SK-N-SH (cell line): ENCODE data around the gene OLFM2.

Experiments used
- CHD2 ChIP-seq: fragments of 150-350 bp; IDR thresholded peaks from 2 replicates; pipeline ENCODE4 v1.6.1; 2018; ENCODE audit warnings: low read length; ENCODE audit not compliant: partially characterized antibody
- EZH2phosphoT487 ChIP-seq: fragments of 200-600 bp; sonication (generic); IDR thresholded peaks from 2 replicates; pipeline ENCODE4 v1.6.1; 2017; ENCODE audit warnings: low read depth, mixed run types, mild to moderate bottlenecking, antibody characterized with exemption, moderate library complexity, borderline replicate concordance
- FOXM1 ChIP-seq: IDR thresholded peaks from 2 replicates; pipeline ENCODE4 v1.4.0; 2012; ENCODE audit warnings: low read depth, mild to moderate bottlenecking
- MXI1 ChIP-seq: IDR thresholded peaks from 2 replicates; pipeline ENCODE4 v1.6.1; 2012; ENCODE audit warnings: mild to moderate bottlenecking, low read depth, low read length, improper control_type of control experiment
- POLR2AphosphoS5 ChIP-seq: IDR thresholded peaks from 2 replicates; pipeline ENCODE4 v1.6.1; 2012; ENCODE audit warnings: low read depth, low read length
- RXRA ChIP-seq: IDR thresholded peaks from 2 replicates; pipeline ENCODE4 v1.4.0; 2012; ENCODE audit warnings: low read depth, mild to moderate bottlenecking, borderline replicate concordance
- TAF1 ChIP-seq: IDR thresholded peaks from 2 replicates; pipeline ENCODE4 v1.6.1; 2012; ENCODE audit warnings: low read depth, mild to moderate bottlenecking, low read length, moderate library complexity, borderline replicate concordance
- TF ChIP-seq, protein P1 (sequence below): fragments of 200-600 bp; sonication (generic); IDR thresholded peaks from 2 replicates; pipeline ENCODE4 v1.6.1; 2017; ENCODE audit warnings: antibody characterized with exemption, mild to moderate bottlenecking, moderate library complexity
- TF ChIP-seq, protein P2 (sequence below): fragments of 150-350 bp; IDR thresholded peaks from 2 replicates; pipeline ENCODE4 v1.6.1; 2017; ENCODE audit warnings: antibody characterized with exemption, low read length, low read depth, borderline replicate concordance
- TF ChIP-seq, protein P3 (sequence below): IDR thresholded peaks from 2 replicates; pipeline ENCODE4; 2012

DNA sequence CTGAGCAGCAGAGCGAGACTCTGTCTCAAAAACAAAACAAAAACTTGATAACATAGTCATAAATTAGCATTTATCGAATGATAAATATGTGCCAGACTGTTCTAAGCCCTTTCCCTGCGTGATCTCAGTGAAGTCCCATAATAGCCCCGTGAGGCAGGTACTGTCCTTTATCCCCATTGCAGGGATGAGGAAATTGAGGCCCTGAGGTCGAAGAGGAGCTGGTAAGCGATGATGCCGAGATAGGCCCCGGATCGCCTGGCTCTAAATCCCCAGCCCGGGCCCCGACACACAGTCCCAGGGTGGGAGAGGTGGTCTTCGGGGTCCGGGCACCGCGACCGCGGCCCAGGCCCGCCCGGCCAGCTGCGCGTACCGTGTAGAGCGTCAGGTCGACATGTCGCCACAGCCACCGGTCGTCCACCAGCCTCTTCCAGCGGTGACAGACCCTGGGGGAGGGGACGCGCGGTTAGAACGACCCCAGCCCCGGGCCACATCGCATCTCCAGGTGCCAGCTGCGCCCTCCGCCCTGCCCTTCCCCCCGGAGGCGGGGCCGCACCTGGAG is 118.1 kb downstream of the OLFM2 start:
- TF ChIP-seq, protein P1, sequence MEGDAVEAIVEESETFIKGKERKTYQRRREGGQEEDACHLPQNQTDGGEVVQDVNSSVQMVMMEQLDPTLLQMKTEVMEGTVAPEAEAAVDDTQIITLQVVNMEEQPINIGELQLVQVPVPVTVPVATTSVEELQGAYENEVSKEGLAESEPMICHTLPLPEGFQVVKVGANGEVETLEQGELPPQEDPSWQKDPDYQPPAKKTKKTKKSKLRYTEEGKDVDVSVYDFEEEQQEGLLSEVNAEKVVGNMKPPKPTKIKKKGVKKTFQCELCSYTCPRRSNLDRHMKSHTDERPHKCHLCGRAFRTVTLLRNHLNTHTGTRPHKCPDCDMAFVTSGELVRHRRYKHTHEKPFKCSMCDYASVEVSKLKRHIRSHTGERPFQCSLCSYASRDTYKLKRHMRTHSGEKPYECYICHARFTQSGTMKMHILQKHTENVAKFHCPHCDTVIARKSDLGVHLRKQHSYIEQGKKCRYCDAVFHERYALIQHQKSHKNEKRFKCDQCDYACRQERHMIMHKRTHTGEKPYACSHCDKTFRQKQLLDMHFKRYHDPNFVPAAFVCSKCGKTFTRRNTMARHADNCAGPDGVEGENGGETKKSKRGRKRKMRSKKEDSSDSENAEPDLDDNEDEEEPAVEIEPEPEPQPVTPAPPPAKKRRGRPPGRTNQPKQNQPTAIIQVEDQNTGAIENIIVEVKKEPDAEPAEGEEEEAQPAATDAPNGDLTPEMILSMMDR: no peak
- TF ChIP-seq, protein P2, sequence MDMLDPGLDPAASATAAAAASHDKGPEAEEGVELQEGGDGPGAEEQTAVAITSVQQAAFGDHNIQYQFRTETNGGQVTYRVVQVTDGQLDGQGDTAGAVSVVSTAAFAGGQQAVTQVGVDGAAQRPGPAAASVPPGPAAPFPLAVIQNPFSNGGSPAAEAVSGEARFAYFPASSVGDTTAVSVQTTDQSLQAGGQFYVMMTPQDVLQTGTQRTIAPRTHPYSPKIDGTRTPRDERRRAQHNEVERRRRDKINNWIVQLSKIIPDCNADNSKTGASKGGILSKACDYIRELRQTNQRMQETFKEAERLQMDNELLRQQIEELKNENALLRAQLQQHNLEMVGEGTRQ: no peak
- TF ChIP-seq FOXM1 (no peak), TAF1 (no peak), MXI1 (no peak), CHD2 (no peak), RXRA (no peak), POLR2AphosphoS5 (no peak), EZH2phosphoT487 (no peak)
- TF ChIP-seq, protein P3, sequence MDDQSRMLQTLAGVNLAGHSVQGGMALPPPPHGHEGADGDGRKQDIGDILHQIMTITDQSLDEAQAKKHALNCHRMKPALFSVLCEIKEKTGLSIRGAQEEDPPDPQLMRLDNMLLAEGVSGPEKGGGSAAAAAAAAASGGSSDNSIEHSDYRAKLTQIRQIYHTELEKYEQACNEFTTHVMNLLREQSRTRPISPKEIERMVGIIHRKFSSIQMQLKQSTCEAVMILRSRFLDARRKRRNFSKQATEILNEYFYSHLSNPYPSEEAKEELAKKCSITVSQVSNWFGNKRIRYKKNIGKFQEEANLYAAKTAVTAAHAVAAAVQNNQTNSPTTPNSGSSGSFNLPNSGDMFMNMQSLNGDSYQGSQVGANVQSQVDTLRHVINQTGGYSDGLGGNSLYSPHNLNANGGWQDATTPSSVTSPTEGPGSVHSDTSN: no peak
